OCI-LY1 (cell line): ENCODE data around the gene CAMTA1.

Source experiments
- H2AFZ ChIP-seq: fragments of 200-600 bp; sonication (generic), shearing (Covaris generic); 2 replicates; pipeline ENCODE4 v1.6.0; 2014; ENCODE audit warnings: antibody characterized with exemption, mild to moderate bottlenecking, low read length
- H3F3A ChIP-seq: fragments of 200-600 bp; sonication (generic), shearing (Covaris generic); 2 replicates; pipeline ENCODE4 v1.6.0; 2014; ENCODE audit warnings: mild to moderate bottlenecking, antibody characterized with exemption, low read length, moderate library complexity; ENCODE audit not compliant: insufficient read depth
- H3K27ac ChIP-seq: fragments of 200-600 bp; sonication (generic); 2 replicates; pipeline ENCODE4 v1.5.1; 2014; ENCODE audit warnings: low read length, mixed run types, mild to moderate bottlenecking, low read depth; ENCODE audit not compliant: poor library complexity, severe bottlenecking
- H3K27me3 ChIP-seq: fragments of 200-600 bp; sonication (generic); 2 replicates; pipeline ENCODE4 v1.6.0; 2014; ENCODE audit warnings: antibody characterized with exemption, mild to moderate bottlenecking, low read length, moderate library complexity; ENCODE audit not compliant: insufficient read depth
- H3K36me3 ChIP-seq: fragments of 200-600 bp; sonication (generic); 2 replicates; pipeline ENCODE4 v1.6.1; 2014; ENCODE audit warnings: mild to moderate bottlenecking, antibody characterized with exemption, low read length, moderate library complexity, mixed read lengths; ENCODE audit not compliant: insufficient read depth
- H3K4me1 ChIP-seq: fragments of 200-600 bp; sonication (generic); 2 replicates; pipeline ENCODE4 v1.5.1; 2014; ENCODE audit warnings: mild to moderate bottlenecking, low read length, moderate library complexity; ENCODE audit not compliant: insufficient read depth, severe bottlenecking
- H3K4me2 ChIP-seq: fragments of 200-600 bp; sonication (generic), shearing (Covaris generic); 2 replicates; pipeline ENCODE4 v1.6.1; 2014; ENCODE audit warnings: low read length
- H3K4me3 ChIP-seq: fragments of 200-600 bp; sonication (generic); 2 replicates; pipeline ENCODE4 v1.5.1; 2014; ENCODE audit warnings: low read length, low read depth, mild to moderate bottlenecking, mixed read lengths; ENCODE audit not compliant: poor library complexity, severe bottlenecking
- H3K79me2 ChIP-seq: fragments of 200-600 bp; shearing (Covaris generic); 2 replicates; pipeline ENCODE4 v1.6.1; 2016; ENCODE audit warnings: mixed run types, low read length, mixed read lengths; ENCODE audit not compliant: insufficient read depth
- H3K9ac ChIP-seq: fragments of 200-600 bp; sonication (generic), shearing (Covaris generic); 2 replicates; pipeline ENCODE4 v1.6.1; 2014; ENCODE audit warnings: mild to moderate bottlenecking, low read length, mixed read lengths
- H3K9me2 ChIP-seq: fragments of 200-600 bp; sonication (generic), shearing (Covaris generic); 2 replicates; pipeline ENCODE4 v1.6.1; 2014; ENCODE audit warnings: low read depth, mild to moderate bottlenecking, low read length, mixed read lengths
- H3K9me3 ChIP-seq: fragments of 200-600 bp; shearing (Covaris generic); 2 replicates; pipeline ENCODE4 v1.6.1; 2014; ENCODE audit warnings: low read length, mixed read lengths
- H4K20me1 ChIP-seq: fragments of 200-600 bp; sonication (generic), shearing (Covaris generic); 2 replicates; pipeline ENCODE4 v1.6.0; 2016; ENCODE audit warnings: mild to moderate bottlenecking, low read length; ENCODE audit not compliant: insufficient read depth
- CTCF ChIP-seq: fragments of 200-600 bp; sonication (generic), shearing (Covaris generic); IDR thresholded peaks from 2 replicates; pipeline ENCODE4 v1.5.1; 2017; ENCODE audit warnings: mild to moderate bottlenecking, antibody characterized with exemption, low read length, moderate library complexity, mixed read lengths
- EZH2 ChIP-seq: fragments of 200-600 bp; sonication (generic), shearing (Covaris generic); IDR thresholded peaks from 2 replicates; pipeline ENCODE4 v1.8.0; 2017; ENCODE audit warnings: borderline replicate concordance, mixed run types, mild to moderate bottlenecking, antibody characterized with exemption, low read length, moderate library complexity, mixed read lengths

CAMTA1 gene

GRCh38 chr1:7579831-7580804, 794.9 kb downstream of the CAMTA1 start:
- Histone ChIP-seq H4K20me1 (no peaks in the 10 kb centered on the region), H3K4me3 (no peak overlapping the region), H3K36me3 (no peaks in the 10 kb centered on the region), H3K9me2 (no peaks in the 10 kb centered on the region), H3K79me2 (no peaks in the 10 kb centered on the region), H3K9ac (no peak overlapping the region), H3K27me3 (no peaks in the 10 kb centered on the region), H3K4me1 (no peaks in the 10 kb centered on the region), H3K4me2 (no peak overlapping the region), H3F3A (no peaks in the 10 kb centered on the region), H3K9me3 (no peaks in the 10 kb centered on the region), H2AFZ (no peak overlapping the region), H3K27ac (no peak overlapping the region)
- no peak for TF ChIP-seq CTCF
- no peak for TF ChIP-seq EZH2

GRCh38 chr1:7580923-7581753, 795.9 kb downstream of the CAMTA1 start:
- no peak overlapping the region for H3K4me3 ChIP-seq
- H3K9ac ChIP-seq, result no peak overlapping the region
- H3K27me3 ChIP-seq, result no peaks in the 10 kb centered on the region
- no peaks in the 10 kb centered on the region for H3K79me2 ChIP-seq
- H3K9me2 ChIP-seq, result no peaks in the 10 kb centered on the region
- no peaks in the 10 kb centered on the region for H3F3A ChIP-seq
- no peak overlapping the region for H2AFZ ChIP-seq
- H4K20me1 ChIP-seq, result no peaks in the 10 kb centered on the region
- no peak overlapping the region for H3K4me2 ChIP-seq
- H3K9me3 ChIP-seq, result no peaks in the 10 kb centered on the region
- H3K27ac ChIP-seq, result no peak overlapping the region
- no peaks in the 10 kb centered on the region for H3K4me1 ChIP-seq
- no peaks in the 10 kb centered on the region for H3K36me3 ChIP-seq
- TF ChIP-seq CTCF (no peak), EZH2 (no peak)

- TF ChIP-seq CTCF, result no peak
- no peak for TF ChIP-seq EZH2
- H3K27ac ChIP-seq, result no peak overlapping the region
- no peaks in the 10 kb centered on the region for H3K36me3 ChIP-seq
- H3K4me2 ChIP-seq, result no peak overlapping the region
- H3K4me3 ChIP-seq, result no peak overlapping the region
- H3K9ac ChIP-seq, result no peak overlapping the region
- H3K9me2 ChIP-seq, result no peaks in the 10 kb centered on the region
- no peaks in the 10 kb centered on the region for H3K27me3 ChIP-seq
- H3K79me2 ChIP-seq, result no peaks in the 10 kb centered on the region
- no peaks in the 10 kb centered on the region for H3K9me3 ChIP-seq
- no peaks in the 10 kb centered on the region for H3F3A ChIP-seq
- H4K20me1 ChIP-seq, result no peaks in the 10 kb centered on the region
- H3K4me1 ChIP-seq, result no peaks in the 10 kb centered on the region
- no peak overlapping the region for H2AFZ ChIP-seq
These were observed 796.7 kb downstream of the CAMTA1 start for GRCh38 chr1:7581754-7582459.
